Suppressor macrophage (primary cell): ENCODE data around the gene RNF227.
"Not testable (repeated sequence)": the region's sequence is repeated elsewhere in the genome, so short reads cannot be mapped to it uniquely, and the experiment has no call there.

ENCODE experiments used
- DNase-seq, 4 experiments: peaks; one replicate each; pipeline ENCODE4 v3.0.0-alpha.2; 2020 to 2022

RNF227 gene

GRCh38 chr17:7887482-7888183 lies 28.5 kb downstream of the RNF227 start:
- peak; percentile 88 to 94 (median 91) for DNase-seq

- no peak for DNase-seq
Observed at GRCh38 chr17:7887038-7887481, 29.0 kb downstream of the RNF227 start.

- peak in 2 of 4 experiments; percentile 11 to 39 for DNase-seq
Observed at GRCh38 chr17:7886227-7887037, 29.7 kb downstream of the RNF227 start.

- peak; percentile 27 to 73 (median 56) for DNase-seq
Observed at GRCh38 chr17:7885367-7886226, 30.5 kb downstream of the RNF227 start.

- DNase-seq, result peak in 1 of 4 experiments; percentile 23
Observed at GRCh38 chr17:7884581-7885366, 31.3 kb downstream of the RNF227 start.

- no peak for DNase-seq
Observed at GRCh38 chr17:7883781-7884386, 32.2 kb downstream of the RNF227 start.

- DNase-seq, result no peak
Observed at GRCh38 chr17:7882629-7883028, 33.5 kb downstream of the RNF227 start.

- peak in 2 of 4 experiments; percentile 15 to 20 for DNase-seq
Observed at GRCh38 chr17:7882068-7882467, 34.0 kb downstream of the RNF227 start.

GRCh38 chr17:7881276-7882054 lies 34.6 kb downstream of the RNF227 start:
- no peak for DNase-seq

- DNase-seq, result no peak
Observed at GRCh38 chr17:7880076-7880868, 35.8 kb downstream of the RNF227 start.

- no peak for DNase-seq
Observed at GRCh38 chr17:7878234-7878633, 37.9 kb downstream of the RNF227 start.

- DNase-seq, result peak in 2 of 4 experiments; percentile 52
Observed at GRCh38 chr17:7875804-7876370, 40.2 kb downstream of the RNF227 start.

GRCh38 chr17:7873051-7873450 lies 43.0 kb downstream of the RNF227 start:
- no peak for DNase-seq

GRCh38 chr17:7867881-7868329 lies 48.2 kb downstream of the RNF227 start:
- DNase-seq, result peak; percentile 16 to 53 (median 48)

- no peak for DNase-seq
Observed at GRCh38 chr17:7864995-7865650, 51.0 kb downstream of the RNF227 start.

GRCh38 chr17:7864384-7864783 lies 51.7 kb downstream of the RNF227 start:
- not testable (repeated sequence) for DNase-seq
